ENCODE data around the gene CDC5L. TPM values are rescaled to one million over a fixed set of nuclear protein-coding genes. Genes with fewer than 3 reads are reported as not detected.
A peak's percentile ranks its signal among the peaks of the same experiment; 100 is the strongest.

Gene CDC5L
- total and polyA plus RNA-seq, 3 donors from 2014 or later = 19.7 to 20.5 (median 20.3) TPM

DNA sequence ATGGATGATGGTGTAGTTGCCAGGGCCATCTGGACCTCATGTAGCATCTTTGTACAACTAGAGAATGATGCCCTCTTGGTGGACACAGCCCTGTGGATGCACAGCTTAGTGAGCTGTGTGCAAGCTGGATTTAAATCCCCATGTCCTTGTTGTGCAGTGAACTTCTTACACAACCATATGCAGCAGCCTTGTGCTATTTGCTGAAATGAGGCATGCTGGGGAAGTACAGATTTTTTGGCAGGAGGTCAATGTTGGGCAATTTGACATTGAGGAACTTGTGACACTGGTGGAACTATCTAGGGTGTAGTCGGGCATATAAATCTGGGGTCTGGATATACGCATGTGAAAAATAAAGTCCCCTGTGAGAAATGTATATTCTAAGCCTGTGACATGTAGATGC lies 5.8 kb upstream of the CDC5L start:
- Histone ChIP-seq H3K4me3 (no peak overlapping the region), H3K4me1 (peaks cover 5% of the 10 kb centered on the region), H3K27ac (no peak overlapping the region), H3K36me3 (ENCODE audit: low read depth, missing control alignments) (no peaks in the 10 kb centered on the region), H3K27me3 (no peaks in the 10 kb centered on the region), H3K9me3 (no peaks in the 10 kb centered on the region)
- TF ChIP-seq POLR2A (IDR thresholded peaks at IDR 0.05) = no peak
- WGBS, 2 donors = 83 to 91% methylated on average over 2 of the region's 2 CpGs
- DNase-seq = no peak
- intact Hi-C loops (cut with DNase I; ENCODE audit: low total_unique reads) = no loop called here

DNA sequence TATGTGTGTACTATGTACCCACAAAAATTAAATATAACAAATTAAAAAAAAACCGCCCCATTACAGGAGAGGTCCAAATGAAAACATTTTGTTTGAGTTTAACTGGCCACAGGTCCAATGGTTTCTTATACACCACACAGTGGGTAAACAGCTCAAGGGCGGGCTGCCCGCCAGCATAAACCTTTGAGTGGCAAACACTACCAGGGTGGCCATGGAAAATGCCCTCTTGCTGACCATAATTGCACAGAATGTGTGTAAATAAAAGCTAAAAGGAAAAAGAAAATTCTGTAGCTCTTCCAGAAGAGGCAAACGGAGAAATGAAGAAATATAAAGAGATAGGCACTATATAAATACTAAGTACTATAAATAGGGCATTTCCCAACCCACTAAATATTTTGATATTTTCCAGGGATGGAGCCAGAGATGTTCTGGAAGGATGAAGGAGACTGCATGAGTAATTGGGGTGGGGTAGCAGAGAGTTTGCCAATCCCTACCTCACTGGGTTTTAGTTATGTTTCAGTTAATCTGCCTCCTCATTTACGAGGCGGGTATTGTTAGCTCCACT lies 1.1 kb upstream of the CDC5L start:
- no peak for DNase-seq
- Histone ChIP-seq H3K4me3 (peak overlapping the region; percentile 83 to 90), H3K9me3 (no peaks in the 10 kb centered on the region), H3K27me3 (no peaks in the 10 kb centered on the region), H3K27ac (peak overlapping the region; percentile 95 to 99), H3K36me3 (ENCODE audit: low read depth, missing control alignments) (no peaks in the 10 kb centered on the region), H3K4me1 (peaks cover 20% of the 10 kb centered on the region)
- WGBS, 2 donors = 33 to 64% methylated on average over 6 of the region's 6 CpGs
- TF ChIP-seq, protein P1, sequence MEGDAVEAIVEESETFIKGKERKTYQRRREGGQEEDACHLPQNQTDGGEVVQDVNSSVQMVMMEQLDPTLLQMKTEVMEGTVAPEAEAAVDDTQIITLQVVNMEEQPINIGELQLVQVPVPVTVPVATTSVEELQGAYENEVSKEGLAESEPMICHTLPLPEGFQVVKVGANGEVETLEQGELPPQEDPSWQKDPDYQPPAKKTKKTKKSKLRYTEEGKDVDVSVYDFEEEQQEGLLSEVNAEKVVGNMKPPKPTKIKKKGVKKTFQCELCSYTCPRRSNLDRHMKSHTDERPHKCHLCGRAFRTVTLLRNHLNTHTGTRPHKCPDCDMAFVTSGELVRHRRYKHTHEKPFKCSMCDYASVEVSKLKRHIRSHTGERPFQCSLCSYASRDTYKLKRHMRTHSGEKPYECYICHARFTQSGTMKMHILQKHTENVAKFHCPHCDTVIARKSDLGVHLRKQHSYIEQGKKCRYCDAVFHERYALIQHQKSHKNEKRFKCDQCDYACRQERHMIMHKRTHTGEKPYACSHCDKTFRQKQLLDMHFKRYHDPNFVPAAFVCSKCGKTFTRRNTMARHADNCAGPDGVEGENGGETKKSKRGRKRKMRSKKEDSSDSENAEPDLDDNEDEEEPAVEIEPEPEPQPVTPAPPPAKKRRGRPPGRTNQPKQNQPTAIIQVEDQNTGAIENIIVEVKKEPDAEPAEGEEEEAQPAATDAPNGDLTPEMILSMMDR (IDR thresholded peaks at IDR 0.05) = no peak
- TF ChIP-seq POLR2A (IDR thresholded peaks at IDR 0.05) = no peak
- intact Hi-C loops (cut with DNase I; ENCODE audit: low total_unique reads) = no loop called here

DNA sequence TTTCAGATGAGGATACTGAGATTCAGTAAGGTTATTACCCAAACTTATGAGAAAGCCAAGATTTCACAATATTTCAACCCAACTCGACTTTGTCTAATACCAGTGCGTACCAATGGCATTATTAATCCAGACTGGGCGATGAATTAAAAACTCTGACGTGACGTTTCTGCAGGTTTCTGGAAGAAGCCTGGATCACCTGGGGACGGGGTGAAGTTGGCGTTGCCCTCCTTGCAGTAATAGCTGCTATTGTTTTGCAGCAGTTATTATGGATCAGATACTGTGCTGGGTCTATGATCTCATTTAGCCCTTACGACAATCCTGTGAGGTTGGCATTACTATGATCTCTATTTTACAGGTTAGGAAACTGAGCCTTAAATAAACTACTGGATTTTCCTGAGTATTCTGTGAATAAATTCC lies 569 bp upstream of the CDC5L start:
- TF ChIP-seq, protein P1 (IDR thresholded peaks at IDR 0.05) = no peak
- TF ChIP-seq POLR2A (IDR thresholded peaks at IDR 0.05) = no peak
- no peaks in the 10 kb centered on the region for H3K9me3 ChIP-seq
- DNase-seq = no peak
- H3K27ac ChIP-seq = peak overlapping the region; percentile 95 to 99
- WGBS, 2 donors = 5 to 10% methylated on average over 8 of the region's 8 CpGs
- peaks cover 20% of the 10 kb centered on the region for H3K4me1 ChIP-seq
- H3K36me3 ChIP-seq (ENCODE audit: low read depth, missing control alignments) = no peaks in the 10 kb centered on the region
- intact Hi-C loops (cut with DNase I; ENCODE audit: low total_unique reads) = no loop called here
- H3K27me3 ChIP-seq = no peaks in the 10 kb centered on the region
- peak overlapping the region; percentile 83 to 90 for H3K4me3 ChIP-seq

DNA sequence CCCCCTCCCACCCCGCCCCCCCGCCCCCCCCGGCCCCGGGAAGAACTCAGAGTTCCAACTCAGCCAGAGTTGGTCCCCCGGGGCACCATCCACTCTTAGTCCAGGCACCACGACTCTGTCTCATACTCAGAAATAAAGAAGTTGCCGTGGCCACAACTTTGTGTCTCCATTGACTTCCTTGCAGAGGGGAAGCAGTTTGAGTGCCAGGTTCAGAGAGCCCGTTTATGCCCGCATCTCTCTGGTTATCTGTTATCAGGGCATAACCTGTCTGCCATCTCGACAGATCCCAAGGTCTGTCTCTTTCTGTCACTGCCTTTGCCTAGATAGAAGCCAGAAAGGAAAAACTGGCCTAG lies 605 bp downstream of the CDC5L start:
- H3K4me3 ChIP-seq = peak overlapping the region; percentile 83 to 90
- WGBS, 2 donors = 0% methylated on average over 5 to 10 of the region's 10 CpGs
- no peak for DNase-seq
- H3K27me3 ChIP-seq = no peaks in the 10 kb centered on the region
- peak overlapping the region; percentile 95 to 99 for H3K27ac ChIP-seq
- no peaks in the 10 kb centered on the region for H3K9me3 ChIP-seq
- intact Hi-C loops (cut with DNase I; ENCODE audit: low total_unique reads) = no loop called here
- TF ChIP-seq POLR2A (IDR thresholded peaks at IDR 0.05) = no peak
- TF ChIP-seq, protein P1 (IDR thresholded peaks at IDR 0.05) = no peak
- H3K4me1 ChIP-seq = peaks cover 20% of the 10 kb centered on the region
- no peaks in the 10 kb centered on the region for H3K36me3 ChIP-seq (ENCODE audit: low read depth, missing control alignments)

DNA sequence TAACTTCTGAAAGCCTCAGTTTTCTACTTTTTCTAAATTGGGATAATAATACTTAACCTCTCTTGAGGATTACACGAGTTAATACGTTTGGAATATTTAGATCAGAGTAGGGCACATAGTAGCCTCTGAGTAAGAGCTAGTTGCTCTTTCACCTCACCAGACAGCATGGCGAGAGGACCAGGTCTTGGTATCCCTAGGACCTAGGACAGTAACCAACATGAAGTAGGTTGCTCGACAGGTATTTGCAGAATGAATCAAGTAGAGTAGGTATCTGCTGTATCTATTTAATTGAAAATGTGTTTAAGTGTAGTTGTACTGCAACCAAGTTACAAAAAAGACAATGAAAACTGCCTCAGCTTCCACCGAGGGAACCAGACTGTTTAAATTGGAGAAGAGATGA lies 1.4 kb downstream of the CDC5L start:
- Histone ChIP-seq H3K4me3 (peak overlapping the region in 1 of 2 donors; percentile 90), H3K27me3 (no peaks in the 10 kb centered on the region), H3K4me1 (peaks cover 20% of the 10 kb centered on the region), H3K27ac (peak overlapping the region in 1 of 2 donors; percentile 99), H3K36me3 (ENCODE audit: low read depth, missing control alignments) (no peaks in the 10 kb centered on the region), H3K9me3 (no peaks in the 10 kb centered on the region)
- TF ChIP-seq POLR2A (IDR thresholded peaks at IDR 0.05) = no peak
- TF ChIP-seq, protein P1 (IDR thresholded peaks at IDR 0.05) = no peak
- intact Hi-C loops (cut with DNase I; ENCODE audit: low total_unique reads) = no loop called here
- no peak for DNase-seq
- 18 to 32% methylated on average over 5 of the region's 5 CpGs for WGBS, 2 donors
